B cell (primary cell): ENCODE measurements around the gene ECE1. TPM values are rescaled to one million over a fixed set of nuclear protein-coding genes. Genes with fewer than 3 reads are reported as not detected.
"Not testable (repeated sequence)": the region's sequence is repeated elsewhere in the genome, so short reads cannot be mapped to it uniquely, and the experiment has no call there.

ENCODE experiments used
- ATAC-seq: fragments of 200-7000 bp; cut with Tn5 transposase; one replicate; pipeline ENCODE4 v1.10.0; 2021; ENCODE audit warnings: low read depth, mild to moderate bottlenecking, moderate number of reproducible peaks, moderate library complexity
- CTCF ChIA-PET: fragments of 350-600 bp; sonication (Branson Sonifier 250); formaldehyde crosslinking; loops from one replicate; lab custom pipeline; 2021; ENCODE audit warnings: antibody characterized with exemption, inconsistent platforms; lab: Charles Lee
- POLR2A ChIA-PET: fragments of 350-600 bp; sonication (Branson Sonifier 250); formaldehyde crosslinking; loops from one replicate; lab custom pipeline; 2021; ENCODE audit warnings: antibody characterized with exemption; lab: Charles Lee
- DNase-seq: peaks from one replicate; pipeline ENCODE4 v3.0.0; 2013
- H2AFZ ChIP-seq: 2 replicates; pipeline ENCODE4 v1.6.1; 2012; ENCODE audit warnings: mild to moderate bottlenecking, low read depth, low read length; ENCODE audit not compliant: insufficient read depth, poor library complexity, severe bottlenecking
- H3K27ac ChIP-seq, 2 donors: 1 replicate in 1 of 2; 2 replicates in 1 of 2; pipeline ENCODE4 v1.5.1; 2012 to 2013; ENCODE audit warnings: low read length in 2 of 2, mild to moderate bottlenecking in 2 of 2, moderate library complexity in 1 of 2
- H3K27me3 ChIP-seq, 4 experiments: fragments of 200-600 bp in 1 of 4; sonication (generic) in 1 of 4; replicated peaks in 1 of 4; 1 replicate in 2 of 4; 2 replicates in 2 of 4; pipeline versions ENCODE4 v1.6.1 to v1.7.0; 2013 to 2016; ENCODE audit warnings: low read length in 3 of 4, mild to moderate bottlenecking in 2 of 4, mixed read lengths in 1 of 4, moderate library complexity in 1 of 4; ENCODE audit not compliant: insufficient read depth in 4 of 4, control insufficient read depth in 3 of 4; ENCODE audit errors: control extremely low read depth in 1 of 4
- H3K36me3 ChIP-seq, 2 experiments: replicated peaks in 1 of 2; 1 replicate in 1 of 2; 2 replicates in 1 of 2; pipeline versions ENCODE4 v1.6.1 to v1.7.1; 2013; ENCODE audit warnings: low read length in 1 of 2; ENCODE audit not compliant: insufficient read depth in 2 of 2, control insufficient read depth in 1 of 2; ENCODE audit errors: control extremely low read depth in 1 of 2, extremely low read depth in 1 of 2
- H3K4me1 ChIP-seq, 2 donors: fragments of 200-600 bp in 1 of 2; sonication (generic) in 1 of 2; 1 replicate in 1 of 2; 2 replicates in 1 of 2; pipeline versions ENCODE4 v1.5.1 to v1.6.1; 2013 to 2017; ENCODE audit warnings: low read length in 2 of 2; ENCODE audit not compliant: control insufficient read depth in 2 of 2, insufficient read depth in 2 of 2
- H3K4me2 ChIP-seq: replicated peaks from 2 replicates; pipeline ENCODE3; 2012; ENCODE audit warnings: mild to moderate bottlenecking, low read depth, low read length; ENCODE audit not compliant: poor library complexity, severe bottlenecking
- H3K4me3 ChIP-seq, 5 experiments: fragments of 200-600 bp in 1 of 5; sonication (generic) in 1 of 5; 1 replicate in 3 of 5; 2 replicates in 2 of 5; pipeline versions ENCODE4 v1.5.1 to v1.7.0; 2011 to 2016; ENCODE audit warnings: low read length in 4 of 5, mild to moderate bottlenecking in 4 of 5, low read depth in 2 of 5, control low read depth in 1 of 5, moderate library complexity in 1 of 5; ENCODE audit not compliant: insufficient read depth in 1 of 5; ENCODE audit errors: control extremely low read depth in 1 of 5, extremely low read depth in 1 of 5
- H3K79me2 ChIP-seq: fragments of 200-600 bp; sonication (generic); one replicate; pipeline ENCODE4 v1.6.0; 2016; ENCODE audit warnings: low read length; ENCODE audit not compliant: control insufficient read depth, insufficient read depth
- H3K9ac ChIP-seq: fragments of 200-600 bp; sonication (generic); 2 replicates; pipeline ENCODE4 v1.6.1; 2017; ENCODE audit warnings: mild to moderate bottlenecking, low read length, moderate library complexity
- H3K9me3 ChIP-seq, 3 donors: one replicate each; pipeline versions ENCODE4 v1.6.1 to v1.7.1; 2013; ENCODE audit warnings: low read length in 2 of 3; ENCODE audit not compliant: control insufficient read depth in 2 of 3, insufficient read depth in 1 of 3; ENCODE audit errors: control extremely low read depth in 1 of 3
- H4K20me1 ChIP-seq: 2 replicates; pipeline ENCODE4 v1.6.0; 2012; ENCODE audit warnings: mild to moderate bottlenecking, low read length; ENCODE audit not compliant: insufficient read depth, control insufficient read depth, poor library complexity, severe bottlenecking
- H3K27ac Mint-ChIP-seq: one replicate; pipeline ENCODE4 v1.8.0; 2021; ENCODE audit warnings: mixed read lengths
- H3K27me3 Mint-ChIP-seq: one replicate; pipeline ENCODE4 v1.8.0; 2021; ENCODE audit warnings: mixed read lengths
- H3K4me1 Mint-ChIP-seq: one replicate; pipeline ENCODE4 v1.8.0; 2021; ENCODE audit warnings: mixed read lengths
- H3K4me3 Mint-ChIP-seq: one replicate; pipeline ENCODE4 v1.8.0; 2021; ENCODE audit warnings: mixed read lengths
- H3K9me3 Mint-ChIP-seq: one replicate; pipeline ENCODE4 v1.8.0; 2022; ENCODE audit warnings: mixed read lengths; ENCODE audit not compliant: insufficient read depth
- CTCF ChIP-seq: fragments of 200-600 bp; IDR thresholded peaks from one replicate; pipeline ENCODE4 v1.8.0; 2022; ENCODE audit warnings: antibody characterized with exemption, mild to moderate bottlenecking
- EZH2 ChIP-seq: IDR thresholded peaks from 2 replicates; pipeline ENCODE4 v1.6.1; 2012; ENCODE audit warnings: borderline replicate concordance, low read depth, mild to moderate bottlenecking, moderate library complexity, low read length; ENCODE audit not compliant: insufficient read depth, poor library complexity, severe bottlenecking
- WGBS: methylation state at CpG from one replicate; pipeline ENCODE4 v1.1.5; 2013; ENCODE audit warnings: missing lambda C conversion rate; ENCODE audit not compliant: insufficient coverage; 5-methylcytosine and 5-hydroxymethylcytosine counted together
- intact Hi-C: fragments of 100-400 bp; cut with micrococcal nuclease; formaldehyde crosslinking; loops from one replicate; pipeline ENCODE4 v1.10.0; 2022
- polyA plus RNA-seq: library from polyadenylated mRNA; depleted of rRNA; stranded (reverse); fragments of >200 nt; gene quantifications from 2 replicates; pipeline ENCODE4 v1.2.3, GENCODE V29; 2012
- total RNA-seq, 2 donors: library from RNA; stranded (reverse); fragments of 120-200 nt in 1 of 2; gene quantifications; 1 replicate in 1 of 2; 2 replicates in 1 of 2; pipeline versions ENCODE4 v1.2.3 to v1.2.4, GENCODE V29; 2013 to 2022

Gene ECE1
- total and polyA plus RNA-seq, 2 donors (not counting 1 experiment from before 2014, with no cell fraction given): 46.7 to 133 TPM

GRCh38 chr1:21283524-21283923, 6.7 kb downstream of the ECE1 start:
- 97% methylated on average over 6 of the region's 7 CpGs for WGBS
- Histone ChIP-seq H3K79me2 (peaks cover 71% of the 10 kb centered on the region), H3K4me1 (peaks cover 34 to 39% of the 10 kb centered on the region in 2 donors), H2AFZ (no peak overlapping the region), H3K4me2 (no peak overlapping the region), H4K20me1 (peaks cover 11% of the 10 kb centered on the region), H3K9ac (no peak overlapping the region), H3K9me3 (no peaks in the 10 kb centered on the region), H3K4me3 (no peak overlapping the region), H3K27ac (no peak overlapping the region), H3K36me3 (peaks cover 9 to 30% of the 10 kb centered on the region in 2 experiments), H3K27me3 (no peaks in the 10 kb centered on the region)
- H3K9me3 Mint-ChIP-seq: no peaks in the 10 kb centered on the region
- ChIA-PET CTCF (interaction anchor here (1.6 to 3.2 kb wide), 3 partner anchors 11 to 14 kb away, joined by 3 to 16 read pairs (median 6); no protein-coding TSS in a partner anchor), POLR2A (no interaction called here)
- no peaks in the 10 kb centered on the region for H3K27me3 Mint-ChIP-seq
- intact Hi-C loops: no loop called here
- H3K27ac Mint-ChIP-seq: no peak overlapping the region
- H3K4me1 Mint-ChIP-seq: peaks cover 51% of the 10 kb centered on the region
- ATAC-seq (no peak), DNase-seq (no peak)
- no peak overlapping the region for H3K4me3 Mint-ChIP-seq
- no peak for TF ChIP-seq CTCF
- TF ChIP-seq EZH2: no peak

GRCh38 chr1:21282020-21282419, 8.2 kb downstream of the ECE1 start:
- Histone ChIP-seq H3K4me1 (peaks cover 28 to 33% of the 10 kb centered on the region in 2 donors), H3K36me3 (peaks cover 16 to 44% of the 10 kb centered on the region in 2 experiments), H3K79me2 (peaks cover 75% of the 10 kb centered on the region), H4K20me1 (peaks cover 11% of the 10 kb centered on the region)
- POLR2A ChIA-PET, H3K27ac Mint-ChIP-seq, intact Hi-C loops, H3K27me3 ChIP-seq, H3K4me3 ChIP-seq, H3K4me3 Mint-ChIP-seq, H3K27me3 Mint-ChIP-seq, ATAC-seq, H3K27ac ChIP-seq, H3K9me3 Mint-ChIP-seq, H3K9ac ChIP-seq, H3K9me3 ChIP-seq, DNase-seq, H2AFZ ChIP-seq, H3K4me2 ChIP-seq: not testable (repeated sequence)
- 100% methylated on average over 2 of the region's 4 CpGs for WGBS
- CTCF ChIA-PET: interaction anchor here (1.6 to 3.2 kb wide), 2 partner anchors 12 kb away, joined by 3 to 16 read pairs; no protein-coding TSS in a partner anchor
- peaks cover 44% of the 10 kb centered on the region for H3K4me1 Mint-ChIP-seq
